ENCODE results near the gene PHLDA2. TPM values are rescaled to one million over a fixed set of nuclear protein-coding genes. Genes with fewer than 3 reads are reported as not detected.

Gene PHLDA2, protein sequence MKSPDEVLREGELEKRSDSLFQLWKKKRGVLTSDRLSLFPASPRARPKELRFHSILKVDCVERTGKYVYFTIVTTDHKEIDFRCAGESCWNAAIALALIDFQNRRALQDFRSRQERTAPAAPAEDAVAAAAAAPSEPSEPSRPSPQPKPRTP
- 97.7 to 149 TPM (median 122 TPM) in 5 replicates for total RNA-seq (2022; extraction: Qiagen RNA extraction)

DNA sequence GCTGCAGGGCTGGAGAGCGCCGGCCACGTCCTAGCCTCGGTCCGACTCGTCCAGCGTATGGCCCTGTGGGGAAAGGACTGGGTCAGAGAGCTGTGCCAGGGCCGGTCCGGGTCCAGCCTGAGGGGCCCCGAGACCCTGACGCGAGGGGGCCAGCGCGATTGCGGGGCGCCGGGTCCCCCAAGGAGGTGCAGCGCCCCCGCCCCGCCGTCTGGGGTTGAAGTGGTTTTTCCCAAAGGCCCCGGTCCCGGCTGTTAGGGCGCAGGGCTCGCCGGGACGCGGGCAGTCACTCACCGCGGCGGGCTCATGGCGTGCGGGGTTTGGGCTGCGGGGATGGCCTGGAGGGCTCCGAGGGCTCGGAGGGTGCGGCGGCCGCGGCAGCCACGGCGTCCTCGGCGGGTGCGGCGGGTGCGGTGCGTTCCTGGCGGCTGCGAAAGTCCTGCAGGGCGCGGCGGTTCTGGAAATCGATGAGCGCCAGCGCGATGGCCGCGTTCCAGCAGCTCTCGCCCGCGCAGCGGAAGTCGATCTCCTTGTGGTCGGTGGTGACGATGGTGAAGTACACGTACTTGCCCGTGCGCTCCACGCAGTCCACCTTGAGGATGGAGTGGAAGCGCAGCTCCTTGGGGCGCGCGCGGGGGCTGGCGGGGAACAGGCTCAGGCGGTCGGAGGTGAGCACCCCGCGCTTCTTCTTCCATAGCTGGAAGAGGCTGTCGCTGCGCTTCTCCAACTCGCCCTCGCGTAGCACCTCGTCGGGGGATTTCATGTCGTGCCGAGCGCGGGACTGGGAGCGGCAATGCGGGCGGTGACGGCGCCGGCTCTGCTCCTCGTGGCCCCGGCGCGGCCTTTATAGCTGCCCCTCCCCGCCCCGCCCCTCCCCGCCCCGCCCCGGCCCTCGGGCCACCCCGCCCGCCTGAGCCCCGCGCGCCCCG is at the start of gene PHLDA2:
Gene PHLDA2, minus strand, starts transcription at position 816 of the 926 bp plus-strand sequence. Its CDS starts 56 bp downstream, at position 760.

DNA sequence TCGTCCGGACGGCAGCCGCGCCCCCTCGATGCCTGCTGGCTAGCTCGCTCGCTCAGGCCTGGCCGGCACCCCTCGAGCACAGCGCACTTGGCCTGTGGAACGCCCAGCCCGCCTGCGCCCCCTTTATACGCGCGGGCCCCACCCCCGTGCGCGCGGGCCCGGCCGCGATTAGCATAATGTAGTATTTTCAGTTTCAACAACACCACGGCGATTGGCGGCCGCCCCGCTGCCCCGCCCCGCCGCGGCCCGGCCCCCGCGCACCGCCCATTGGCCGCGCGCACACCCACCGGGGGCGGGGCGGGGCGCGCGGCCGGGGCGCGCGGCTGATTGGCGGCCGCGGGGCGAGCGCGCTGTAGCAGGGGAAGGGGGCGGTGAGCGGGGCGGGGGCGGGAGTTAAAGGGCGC is 43.5 kb downstream of the PHLDA2 start, which contains the start of gene CDKN1C:
Gene CDKN1C, minus strand, starts transcription at position 98 of the 404 bp plus-strand sequence. CDS start 319 bp downstream, outside the sequence.

Other genes with a start within 250 kb of the PHLDA2 start
- 0.03 to 0.06 TPM (median 0.05 TPM) in 5 replicates for gene KCNQ1OT1, start 229.4 kb downstream of the PHLDA2 start, total RNA-seq (2022; extraction: Qiagen RNA extraction)
- 0.74 to 1.1 TPM (median 0.81 TPM) in 5 replicates for gene CDKN1C, start 43.6 kb downstream of the PHLDA2 start, total RNA-seq (2022; extraction: Qiagen RNA extraction)
- 112 to 140 TPM (median 122 TPM) in 5 replicates for gene NAP1L4, start 62.9 kb upstream of the PHLDA2 start, total RNA-seq (2022; extraction: Qiagen RNA extraction)
- 59.7 to 63.8 TPM (median 61.0 TPM) in 5 replicates for gene CARS1, start 128.0 kb upstream of the PHLDA2 start, total RNA-seq (2022; extraction: Qiagen RNA extraction)
- gene OSBPL5, start 235.9 kb upstream of the PHLDA2 start, total RNA-seq (2022; extraction: Qiagen RNA extraction) = 4.7 to 8.5 TPM (median 6.8 TPM) in 5 replicates

All from A549 treated with CORT108297 at 1 μM for 4 hours (cell line).